CD14-positive monocyte (primary cell): ENCODE results near the gene KLF3. TPM values are rescaled to one million over a fixed set of nuclear protein-coding genes. Genes with fewer than 3 reads are reported as not detected.

Source experiments
- DNase-seq, 3 donors: peaks; one replicate each; pipeline ENCODE4 v3.0.0-alpha.2; 2011 to 2022
- H2AFZ ChIP-seq: 2 replicates; pipeline ENCODE4 v1.6.0; 2012; ENCODE audit warnings: mild to moderate bottlenecking, low read depth, low read length, inconsistent platforms; ENCODE audit not compliant: insufficient read depth, poor library complexity, severe bottlenecking
- H3K27ac ChIP-seq, 2 donors: 1 replicate in 1 of 2; 2 replicates in 1 of 2; pipeline ENCODE4 v1.5.1; 2012 to 2013; ENCODE audit warnings: low read length in 2 of 2, control low read depth in 1 of 2, inconsistent platforms in 1 of 2, low read depth in 1 of 2, mild to moderate bottlenecking in 1 of 2
- H3K27me3 ChIP-seq, 2 donors: one replicate each; pipeline versions ENCODE4 v1.6.0 to v1.6.1; 2011 to 2013; ENCODE audit warnings: low read length in 2 of 2; ENCODE audit not compliant: control insufficient read depth in 2 of 2, insufficient read depth in 2 of 2
- H3K36me3 ChIP-seq, 2 donors: replicated peaks in 1 of 2; 1 replicate in 1 of 2; 2 replicates in 1 of 2; pipeline versions ENCODE4 v1.5.1 to v1.6.1; 2012 to 2013; ENCODE audit warnings: low read length in 2 of 2, control low read depth in 1 of 2, inconsistent platforms in 1 of 2, mild to moderate bottlenecking in 1 of 2; ENCODE audit not compliant: insufficient read depth in 2 of 2, control insufficient read depth in 1 of 2
- H3K4me1 ChIP-seq, 2 donors: 1 replicate in 1 of 2; 2 replicates in 1 of 2; pipeline versions ENCODE4 v1.5.1 to v1.6.1; 2012 to 2013; ENCODE audit warnings: low read length in 2 of 2, control low read depth in 1 of 2, inconsistent platforms in 1 of 2, mild to moderate bottlenecking in 1 of 2, moderate library complexity in 1 of 2; ENCODE audit not compliant: insufficient read depth in 2 of 2, control insufficient read depth in 1 of 2
- H3K4me2 ChIP-seq: replicated peaks from 2 replicates; pipeline ENCODE3; 2012; ENCODE audit warnings: low read length, moderate library complexity, mild to moderate bottlenecking; ENCODE audit not compliant: poor library complexity, severe bottlenecking; ENCODE audit errors: extremely low read depth
- H3K4me3 ChIP-seq, 3 experiments: fragments of 200-600 bp in 1 of 3; sonication (generic) in 1 of 3; replicated peaks in 1 of 3; 1 replicate in 2 of 3; 2 replicates in 1 of 3; pipeline ENCODE4 v1.5.1; 2011 to 2013; ENCODE audit warnings: low read length in 3 of 3, mild to moderate bottlenecking in 3 of 3, control low read depth in 2 of 3, low read depth in 2 of 3, inconsistent platforms in 1 of 3, moderate library complexity in 1 of 3
- H3K79me2 ChIP-seq: 2 replicates; pipeline ENCODE4 v1.6.0; 2012; ENCODE audit warnings: mild to moderate bottlenecking, control low read depth, inconsistent platforms, low read length, moderate library complexity; ENCODE audit not compliant: insufficient read depth
- H3K9ac ChIP-seq: 2 replicates; pipeline ENCODE4 v1.6.0; 2017; ENCODE audit warnings: low read length, mild to moderate bottlenecking; ENCODE audit not compliant: insufficient read depth, poor library complexity, severe bottlenecking
- H3K9me3 ChIP-seq, 2 donors: replicated peaks in 1 of 2; 1 replicate in 1 of 2; 2 replicates in 1 of 2; pipeline versions ENCODE4 v1.5.1 to v1.6.1; 2012 to 2013; ENCODE audit warnings: low read length in 2 of 2, control low read depth in 1 of 2; ENCODE audit not compliant: control insufficient read depth in 1 of 2, insufficient read depth in 1 of 2
- H4K20me1 ChIP-seq: 2 replicates; pipeline ENCODE4 v1.6.0; 2012; ENCODE audit warnings: mild to moderate bottlenecking, low read length, control low read depth, moderate library complexity; ENCODE audit not compliant: insufficient read depth
- H3K27ac Mint-ChIP-seq, 7 donors: one replicate each; pipeline ENCODE4 v1.8.0; 2020; ENCODE audit warnings: mild to moderate bottlenecking in 7 of 7, mixed read lengths in 7 of 7, moderate library complexity in 6 of 7, inconsistent platforms in 2 of 7
- H3K27me3 Mint-ChIP-seq, 3 donors: one replicate each; pipeline ENCODE4 v1.8.0; 2021 to 2022; ENCODE audit warnings: low read depth in 3 of 3, mild to moderate bottlenecking in 3 of 3, mixed read lengths in 3 of 3, moderate library complexity in 3 of 3, inconsistent platforms in 1 of 3
- H3K36me3 Mint-ChIP-seq, 2 donors: one replicate each; pipeline ENCODE4 v1.8.0; 2020; ENCODE audit warnings: mixed read lengths in 2 of 2, inconsistent platforms in 1 of 2, mild to moderate bottlenecking in 1 of 2
- H3K4me1 Mint-ChIP-seq: one replicate; pipeline ENCODE4 v1.8.0; 2020; ENCODE audit warnings: mild to moderate bottlenecking, mixed read lengths
- H3K4me3 Mint-ChIP-seq, 2 donors: one replicate each; pipeline ENCODE4 v1.8.0; 2020; ENCODE audit warnings: mild to moderate bottlenecking in 2 of 2, mixed read lengths in 2 of 2, moderate library complexity in 1 of 2
- H3K9me3 Mint-ChIP-seq, 7 donors: one replicate each; pipeline ENCODE4 v1.8.0; 2020 to 2022; ENCODE audit warnings: mixed read lengths in 7 of 7, mild to moderate bottlenecking in 6 of 7, moderate library complexity in 6 of 7, inconsistent platforms in 2 of 7
- WGBS: methylation state at CpG from one replicate; pipeline ENCODE4 v1.1.5; 2013; ENCODE audit warnings: missing lambda C conversion rate; ENCODE audit not compliant: insufficient coverage; 5-methylcytosine and 5-hydroxymethylcytosine counted together
- intact Hi-C, 2 donors: fragments of 100-400 bp; cut with micrococcal nuclease; formaldehyde crosslinking; loops; one replicate each; pipeline versions ENCODE4 v1.15.0 to v1.15.1; 2023
- polyA minus RNA-seq: library from RNA; depleted of rRNA, polyadenylated mRNA; stranded (reverse); fragments of >200 nt; gene quantifications from 2 replicates; pipeline ENCODE4 v1.2.3, GENCODE V29; 2012
- polyA plus RNA-seq, 3 donors: library from polyadenylated mRNA; depleted of rRNA in 1 of 3; unstranded in 2 of 3; stranded (reverse) in 1 of 3; fragments of 300-500 nt in 2 of 3; fragments of >200 nt in 1 of 3; fragmentation: Illumina TruSeq in 2 of 3; gene quantifications; 1 replicate in 2 of 3; 2 replicates in 1 of 3; pipeline ENCODE4 v1.2.3, GENCODE V29; 2012 to 2021
- total RNA-seq, 12 experiments: library from RNA in 1 of 12; stranded (reverse) in 1 of 12; fragments of 120-200 nt in 1 of 12; gene quantifications; one replicate each; pipeline ENCODE4 v1.2.4 and lab custom pipeline; 2013 to 2026; ENCODE audit warnings: mixed read lengths in 6 of 12, inconsistent platforms in 1 of 12
- TF ChIP-seq, protein P1 (sequence below): fragments of 200-600 bp; IDR thresholded peaks from one replicate; pipeline ENCODE4 v1.8.0; 2022; ENCODE audit warnings: antibody characterized with exemption, mild to moderate bottlenecking

The KLF3 gene
- total RNA-seq (2013) = 37.7 TPM
- 10 to 100 TPM; 46.3 to 95.7 (median 53.9) TPM for polyA plus RNA-seq
- 41.1 and 50.7 TPM in 2 replicates for polyA minus RNA-seq
- total RNA-seq (lab: John Stamatoyannopoulos, UW) = 50.2 to 197 (median 138) reads per million in 11 experiments

DNA sequence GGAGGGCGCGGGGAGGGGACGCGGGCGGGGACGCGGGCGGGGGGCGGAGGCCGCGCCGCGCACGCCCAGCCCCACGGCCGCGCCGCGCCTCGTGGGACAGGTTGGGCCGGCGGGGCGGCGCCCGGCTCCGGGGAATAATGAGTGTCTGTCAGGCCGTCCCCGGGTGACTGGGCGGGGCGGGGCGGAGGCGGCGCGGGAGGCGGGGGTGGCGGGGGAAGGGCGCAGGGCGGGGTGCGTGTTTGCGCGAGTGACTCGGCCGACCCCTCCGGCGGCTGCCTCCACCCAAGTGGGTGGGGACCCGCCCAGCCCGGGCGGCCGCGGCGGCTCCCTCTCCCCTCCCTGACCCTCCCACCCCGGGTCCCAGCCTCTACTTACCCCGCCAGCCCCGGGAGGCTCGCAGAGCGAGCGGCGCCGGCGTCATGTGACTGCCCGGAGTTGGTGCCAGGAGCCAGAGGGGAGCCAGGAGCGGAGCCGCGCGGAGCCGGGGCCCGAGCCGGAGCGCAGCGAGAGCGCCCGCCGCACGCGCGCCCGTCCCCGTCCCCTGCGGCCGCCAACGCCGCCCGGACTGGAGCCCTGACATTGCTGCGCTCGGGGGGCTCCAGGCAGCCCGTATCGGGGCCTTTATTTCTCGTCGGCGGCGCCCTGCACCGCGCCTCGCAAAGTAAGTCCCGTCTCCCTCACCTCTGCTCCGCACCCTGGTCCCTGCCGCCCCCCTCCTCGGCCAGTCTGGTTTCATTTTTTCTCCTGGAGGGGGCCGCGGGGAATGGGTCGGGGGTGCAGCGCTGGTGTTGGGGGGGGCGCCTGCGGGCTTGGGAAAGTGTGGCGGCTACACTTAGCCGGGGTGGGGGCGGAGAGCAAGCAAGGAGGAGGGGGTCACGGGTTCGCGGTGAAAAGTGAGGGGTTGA, at the start of gene KLF3:
KLF3 (plus strand) TSS at position 399 of the 905 bp plus-strand sequence. CDS start 16,427 bp downstream, outside the sequence.
- H3K79me2 ChIP-seq = peaks cover 69% of the 10 kb centered on the region
- H2AFZ ChIP-seq = peak within 1 kb of the TSS; percentile 82
- DNase-seq = peak; percentile 87 to 90 (median 89)
- H3K4me3 ChIP-seq = peak within 1 kb of the TSS; percentile 84 to 98 (median 94)
- intact Hi-C loops = loop anchor here (5.0 kb wide), 2 partner anchors 42 to 142 kb away; no protein-coding TSS in a partner anchor
- Mint-ChIP-seq H3K4me3 (peak within 1 kb of the TSS; percentile 99), H3K4me1 (peaks cover 55% of the 10 kb centered on the region), H3K27ac (peak within 1 kb of the TSS; percentile 90 to 97 (median 94)), H3K9me3 (peaks cover 0 to 5% (median 3%) of the 10 kb centered on the region in 7 donors), H3K27me3 (peaks cover 0 to 8% (median 1%) of the 10 kb centered on the region in 3 donors), H3K36me3 (peaks cover 6 to 15% of the 10 kb centered on the region in 2 donors)
- peak within 1 kb of the TSS; percentile 87 for H3K4me2 ChIP-seq
- peak within 1 kb of the TSS; percentile 98 for H3K9ac ChIP-seq
- peaks cover 43 to 55% of the 10 kb centered on the region in 2 donors for H3K4me1 ChIP-seq
- no peaks in the 10 kb centered on the region for H3K9me3 ChIP-seq
- H3K36me3 ChIP-seq = no peaks in the 10 kb centered on the region
- no peaks in the 10 kb centered on the region for H3K27me3 ChIP-seq
- H3K27ac ChIP-seq = peak within 1 kb of the TSS; percentile 93 to 95
- H4K20me1 ChIP-seq = peaks cover 7% of the 10 kb centered on the region
- under 1% methylated on average over 79 of the region's 110 CpGs for WGBS
- TF ChIP-seq, protein P1, sequence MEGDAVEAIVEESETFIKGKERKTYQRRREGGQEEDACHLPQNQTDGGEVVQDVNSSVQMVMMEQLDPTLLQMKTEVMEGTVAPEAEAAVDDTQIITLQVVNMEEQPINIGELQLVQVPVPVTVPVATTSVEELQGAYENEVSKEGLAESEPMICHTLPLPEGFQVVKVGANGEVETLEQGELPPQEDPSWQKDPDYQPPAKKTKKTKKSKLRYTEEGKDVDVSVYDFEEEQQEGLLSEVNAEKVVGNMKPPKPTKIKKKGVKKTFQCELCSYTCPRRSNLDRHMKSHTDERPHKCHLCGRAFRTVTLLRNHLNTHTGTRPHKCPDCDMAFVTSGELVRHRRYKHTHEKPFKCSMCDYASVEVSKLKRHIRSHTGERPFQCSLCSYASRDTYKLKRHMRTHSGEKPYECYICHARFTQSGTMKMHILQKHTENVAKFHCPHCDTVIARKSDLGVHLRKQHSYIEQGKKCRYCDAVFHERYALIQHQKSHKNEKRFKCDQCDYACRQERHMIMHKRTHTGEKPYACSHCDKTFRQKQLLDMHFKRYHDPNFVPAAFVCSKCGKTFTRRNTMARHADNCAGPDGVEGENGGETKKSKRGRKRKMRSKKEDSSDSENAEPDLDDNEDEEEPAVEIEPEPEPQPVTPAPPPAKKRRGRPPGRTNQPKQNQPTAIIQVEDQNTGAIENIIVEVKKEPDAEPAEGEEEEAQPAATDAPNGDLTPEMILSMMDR = no peak

- H3K9me3 ChIP-seq = no peaks in the 10 kb centered on the region
- H4K20me1 ChIP-seq = no peaks in the 10 kb centered on the region
- Mint-ChIP-seq H3K27me3 (peaks cover 0 to 4% (median 0%) of the 10 kb centered on the region in 3 donors), H3K27ac (peak overlapping the region in 1 of 7 donors; percentile 22), H3K4me3 (no peak overlapping the region), H3K4me1 (peaks cover 61% of the 10 kb centered on the region), H3K9me3 (peaks cover 0 to 2% (median 0%) of the 10 kb centered on the region in 7 donors), H3K36me3 (no peaks in the 10 kb centered on the region)
- no peak overlapping the region for H3K9ac ChIP-seq
- H3K79me2 ChIP-seq = no peaks in the 10 kb centered on the region
- intact Hi-C loops = no loop called here
- H3K27me3 ChIP-seq = no peaks in the 10 kb centered on the region
- TF ChIP-seq, protein P1 = no peak
- WGBS = no CpG with 5 or more reads among the region's 4 CpGs
- H3K27ac ChIP-seq = no peak overlapping the region
- no peak overlapping the region for H3K4me3 ChIP-seq
- peak overlapping the region; percentile 34 for H2AFZ ChIP-seq
- H3K4me1 ChIP-seq = peaks cover 50 to 74% of the 10 kb centered on the region in 2 donors
- no peaks in the 10 kb centered on the region for H3K36me3 ChIP-seq
- no peak overlapping the region for H3K4me2 ChIP-seq
- no peak for DNase-seq
These were observed 49.8 kb upstream of the KLF3 start for GRCh38 chr4:38614231-38614630.
